HCT116 (cell line): ENCODE measurements around the gene SPEN. TPM values are rescaled to one million over a fixed set of nuclear protein-coding genes. Genes with fewer than 3 reads are reported as not detected.

ENCODE experiments used
- ATAC-seq: fragments of 200-7000 bp; cut with Tn5 transposase; 2 replicates; pipeline ENCODE4 v1.9.1; 2020; ENCODE audit warnings: mild to moderate bottlenecking, moderate library complexity
- BruUV-seq: library from RNA; stranded (reverse); fragments of 400-500 nt; replicated peaks from 2 replicates; lab custom pipeline; 2021; lab: Mats Ljungman, UMichigan
- CTCF ChIA-PET: fragments of 300-600 bp; sonication (Branson Sonifier 250); formaldehyde crosslinking; loops from one replicate; lab custom pipeline; 2021; ENCODE audit warnings: antibody characterized with exemption; lab: Charles Lee
- POLR2A ChIA-PET: fragments of 300-600, 350-600 bp; sonication (Branson Sonifier 250); formaldehyde crosslinking; loops from one replicate; lab custom pipeline; 2021; ENCODE audit warnings: antibody characterized with exemption; lab: Charles Lee
- RAD21 ChIA-PET, 2 experiments: fragments of 300-600 bp; sonication (Branson Sonifier 250); formaldehyde crosslinking; loops; one replicate each; lab custom pipeline; 2023; ENCODE audit warnings: low total read pairs in 2 of 2; ENCODE audit not compliant: uncharacterized antibody in 2 of 2, unreplicated experiment in 2 of 2, low non-redundant PET in 1 of 2; lab: Charles Lee
- DNase-seq: peaks from one replicate; pipeline ENCODE4 v3.0.0-alpha.2; 2010; ENCODE audit warnings: low read depth, low spot score
- H2AFZ ChIP-seq: fragments of 200-600 bp; shearing (Covaris generic), sonication (generic); 2 replicates; pipeline ENCODE4 v1.6.1; 2017; ENCODE audit warnings: low read depth, mixed run types, mixed read lengths, antibody characterized with exemption, low read length; ENCODE audit not compliant: poor library complexity, severe bottlenecking
- H3K27ac ChIP-seq: 2 replicates; pipeline ENCODE4 v1.5.1; 2012; ENCODE audit warnings: low read depth, low read length
- H3K27me3 ChIP-seq: fragments of 200-600 bp; sonication (generic); 2 replicates; pipeline ENCODE4 v1.6.1; 2016; ENCODE audit warnings: mixed run types, low read length, mixed read lengths; ENCODE audit not compliant: insufficient read depth
- H3K36me3 ChIP-seq, 2 experiments: fragments of 200-500 bp in 1 of 2; fragments of 200-600 bp in 1 of 2; sonication (Bioruptor generic) in 1 of 2; sonication (generic) in 1 of 2; 2 replicates each; pipeline versions ENCODE4 v1.5.1 to v1.6.1; 2014 to 2016; ENCODE audit warnings: low read length in 2 of 2, inconsistent platforms in 1 of 2, mixed read lengths in 1 of 2, mixed run types in 1 of 2; ENCODE audit not compliant: insufficient read depth in 2 of 2, control insufficient read depth in 1 of 2
- H3K4me1 ChIP-seq, 2 experiments: fragments of 200-600 bp in 1 of 2; sonication (generic) in 1 of 2; 2 replicates each; pipeline versions ENCODE4 v1.5.1 to v1.6.1; 2012 to 2017; ENCODE audit warnings: low read length in 2 of 2, inconsistent platforms in 1 of 2, mild to moderate bottlenecking in 1 of 2, mixed read lengths in 1 of 2, mixed run types in 1 of 2, moderate library complexity in 1 of 2; ENCODE audit not compliant: insufficient read depth in 2 of 2, control insufficient read depth in 1 of 2
- H3K4me2 ChIP-seq: fragments of 200-600 bp; sonication (generic); 2 replicates; pipeline ENCODE4 v1.6.1; 2017; ENCODE audit warnings: mixed run types, low read length, mixed read lengths
- H3K4me3 ChIP-seq, 2 experiments: fragments of 200-600 bp in 1 of 2; sonication (generic) in 1 of 2; replicated peaks in 1 of 2; 2 replicates each; pipeline ENCODE4 v1.5.1; 2011 to 2016; ENCODE audit warnings: low read length in 2 of 2, control low read depth in 1 of 2, low read depth in 1 of 2, mild to moderate bottlenecking in 1 of 2, mixed read lengths in 1 of 2, mixed run types in 1 of 2
- H3K79me2 ChIP-seq: fragments of 200-600 bp; sonication (generic); 2 replicates; pipeline ENCODE4 v1.6.1; 2017; ENCODE audit warnings: mild to moderate bottlenecking, mixed run types, low read length, moderate library complexity, mixed read lengths; ENCODE audit not compliant: insufficient read depth
- H3K9ac ChIP-seq: fragments of 200-600 bp; sonication (generic); 2 replicates; pipeline ENCODE4 v1.6.1; 2016; ENCODE audit warnings: low read length, mixed read lengths
- H3K9me2 ChIP-seq: fragments of 200-600 bp; sonication (generic), shearing (Covaris generic); 2 replicates; pipeline ENCODE4 v1.6.1; 2017; ENCODE audit warnings: mixed run types, mild to moderate bottlenecking, moderate library complexity; ENCODE audit not compliant: insufficient read depth
- H3K9me3 ChIP-seq, 2 experiments: fragments of 200-500 bp in 1 of 2; fragments of 200-600 bp in 1 of 2; sonication (Bioruptor generic) in 1 of 2; sonication (generic) in 1 of 2; 2 replicates each; pipeline ENCODE4 v1.6.1; 2014 to 2017; ENCODE audit warnings: low read length in 2 of 2, mixed read lengths in 2 of 2, inconsistent platforms in 1 of 2, low read depth in 1 of 2, mild to moderate bottlenecking in 1 of 2, mixed run types in 1 of 2, moderate library complexity in 1 of 2; ENCODE audit not compliant: control insufficient read depth in 1 of 2, insufficient read depth in 1 of 2
- H4K20me1 ChIP-seq: fragments of 200-600 bp; sonication (generic), shearing (Covaris generic); 2 replicates; pipeline ENCODE4 v1.6.1; 2017; ENCODE audit warnings: mixed run types, mild to moderate bottlenecking, moderate library complexity; ENCODE audit not compliant: insufficient read depth
- CBX3 ChIP-seq: IDR thresholded peaks from 2 replicates; pipeline ENCODE4 v1.6.1; 2012; ENCODE audit warnings: low read depth
- CEBPB ChIP-seq: IDR thresholded peaks from 2 replicates; pipeline ENCODE4 v1.6.1; 2012; ENCODE audit warnings: low read depth
- CTCF ChIP-seq, 3 experiments: fragments of 200-600 bp in 1 of 3; sonication (generic) in 1 of 3; IDR thresholded peaks in 2 of 3; conservative IDR thresholded peaks in 1 of 3; 2 replicates each; pipeline ENCODE4 v1.5.1; 2012 to 2017; ENCODE audit warnings: low read depth in 2 of 3, low read length in 2 of 3, antibody characterized with exemption in 1 of 3, borderline replicate concordance in 1 of 3, control low read depth in 1 of 3, mild to moderate bottlenecking in 1 of 3, mixed read lengths in 1 of 3, mixed run types in 1 of 3, moderate library complexity in 1 of 3; ENCODE audit not compliant: insufficient read depth in 1 of 3
- EGR1 ChIP-seq: IDR thresholded peaks from 2 replicates; pipeline ENCODE4 v1.6.1; 2012; ENCODE audit warnings: low read depth
- FOSL1 ChIP-seq: IDR thresholded peaks from 2 replicates; pipeline ENCODE4 v1.6.1; 2012; ENCODE audit warnings: low read depth
- JUND ChIP-seq: IDR thresholded peaks from 2 replicates; pipeline ENCODE4 v1.6.1; 2012
- POLR2AphosphoS5 ChIP-seq: IDR thresholded peaks from 2 replicates; pipeline ENCODE4 v1.6.1; 2011; ENCODE audit warnings: mild to moderate bottlenecking, low read depth, low read length, moderate library complexity
- RAD21 ChIP-seq: IDR thresholded peaks from 2 replicates; pipeline ENCODE4 v1.6.1; 2012; ENCODE audit warnings: low read depth, mild to moderate bottlenecking
- SP1 ChIP-seq: IDR thresholded peaks from 2 replicates; pipeline ENCODE4 v1.6.1; 2012; ENCODE audit warnings: low read depth
- SRF ChIP-seq: IDR thresholded peaks from 2 replicates; pipeline ENCODE4 v1.6.1; 2012; ENCODE audit warnings: low read depth
- TCF7L2 ChIP-seq: IDR thresholded peaks from 2 replicates; pipeline ENCODE4 v1.7.0; 2011; ENCODE audit warnings: borderline replicate concordance, inconsistent platforms; ENCODE audit not compliant: insufficient read depth, insufficient read length; ENCODE audit errors: extremely low read depth
- YY1 ChIP-seq: IDR thresholded peaks from 2 replicates; pipeline ENCODE4 v1.6.1; 2011; ENCODE audit warnings: low read length, low read depth, moderate library complexity, mild to moderate bottlenecking; ENCODE audit not compliant: insufficient replicate concordance; ENCODE audit errors: extremely low read depth
- ZFX ChIP-seq: fragments of 450-650 bp; IDR thresholded peaks from 2 replicates; pipeline ENCODE4 v1.6.1; 2017
- intact Hi-C: fragments of 100-400 bp; cut with micrococcal nuclease; formaldehyde crosslinking; loops from 2 replicates; pipeline ENCODE4 v1.10.0; 2022
- total RNA-seq: library from RNA; stranded (reverse); gene quantifications from one replicate; pipeline ENCODE4 v1.2.1, GENCODE V29; 2021; ENCODE audit not compliant: unreplicated experiment
- TF ChIP-seq, protein P1 (sequence below): IDR thresholded peaks from 2 replicates; pipeline ENCODE4 v1.6.1; 2011; ENCODE audit warnings: mild to moderate bottlenecking, low read length, moderate library complexity; ENCODE audit not compliant: insufficient replicate concordance; ENCODE audit errors: extremely low read depth
- TF ChIP-seq, protein P2 (sequence below): IDR thresholded peaks from 2 replicates; pipeline ENCODE4 v1.6.1; 2012
- TF ChIP-seq, protein P3 (sequence below): IDR thresholded peaks from 2 replicates; pipeline ENCODE4 v1.6.1; 2012

Gene SPEN
- total RNA-seq, 1 experiment from 2014 or later: 58.6 TPM

DNA sequence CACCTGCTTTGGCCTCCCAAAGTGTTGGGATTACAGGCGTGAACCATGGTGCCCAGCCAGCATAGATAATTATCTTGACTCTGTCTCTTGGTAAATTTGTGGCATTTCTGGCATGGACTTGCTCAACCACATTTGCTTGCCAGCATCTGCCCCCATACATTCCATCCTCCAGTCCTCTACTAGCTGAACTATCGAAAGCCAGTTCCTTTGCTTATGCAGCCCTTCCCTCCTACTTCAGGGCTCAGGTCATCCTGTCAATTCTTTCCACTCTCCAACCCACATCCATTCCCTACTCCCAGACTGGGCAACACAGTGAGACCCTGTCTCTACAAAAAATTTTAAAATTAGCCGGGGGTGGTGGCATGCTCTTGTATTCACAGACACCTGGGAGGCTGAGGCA is 27.0 kb upstream of the SPEN start (continued):
- TF ChIP-seq, protein P1, sequence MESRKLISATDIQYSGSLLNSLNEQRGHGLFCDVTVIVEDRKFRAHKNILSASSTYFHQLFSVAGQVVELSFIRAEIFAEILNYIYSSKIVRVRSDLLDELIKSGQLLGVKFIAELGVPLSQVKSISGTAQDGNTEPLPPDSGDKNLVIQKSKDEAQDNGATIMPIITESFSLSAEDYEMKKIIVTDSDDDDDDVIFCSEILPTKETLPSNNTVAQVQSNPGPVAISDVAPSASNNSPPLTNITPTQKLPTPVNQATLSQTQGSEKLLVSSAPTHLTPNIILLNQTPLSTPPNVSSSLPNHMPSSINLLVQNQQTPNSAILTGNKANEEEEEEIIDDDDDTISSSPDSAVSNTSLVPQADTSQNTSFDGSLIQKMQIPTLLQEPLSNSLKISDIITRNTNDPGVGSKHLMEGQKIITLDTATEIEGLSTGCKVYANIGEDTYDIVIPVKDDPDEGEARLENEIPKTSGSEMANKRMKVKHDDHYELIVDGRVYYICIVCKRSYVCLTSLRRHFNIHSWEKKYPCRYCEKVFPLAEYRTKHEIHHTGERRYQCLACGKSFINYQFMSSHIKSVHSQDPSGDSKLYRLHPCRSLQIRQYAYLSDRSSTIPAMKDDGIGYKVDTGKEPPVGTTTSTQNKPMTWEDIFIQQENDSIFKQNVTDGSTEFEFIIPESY: no peak
- no peak for TF ChIP-seq CEBPB
- TF ChIP-seq, all 23 proteins: peak for 0

- Histone ChIP-seq H3K4me3 (no peak overlapping the region), H3K9ac (no peak overlapping the region), H3K9me2 (no peaks in the 10 kb centered on the region), H3K36me3 (no peaks in the 10 kb centered on the region), H3K27ac (no peak overlapping the region), H3K79me2 (no peaks in the 10 kb centered on the region), H3K9me3 (no peaks in the 10 kb centered on the region), H2AFZ (no peak overlapping the region), H3K4me2 (no peak overlapping the region), H3K27me3 (no peaks in the 10 kb centered on the region), H4K20me1 (no peaks in the 10 kb centered on the region), H3K4me1 (peaks cover 0 to 7% of the 10 kb centered on the region in 2 experiments; a peak in 2 of 4 replicates)
- intact Hi-C loops: no loop called here
- TF ChIP-seq, protein P2, sequence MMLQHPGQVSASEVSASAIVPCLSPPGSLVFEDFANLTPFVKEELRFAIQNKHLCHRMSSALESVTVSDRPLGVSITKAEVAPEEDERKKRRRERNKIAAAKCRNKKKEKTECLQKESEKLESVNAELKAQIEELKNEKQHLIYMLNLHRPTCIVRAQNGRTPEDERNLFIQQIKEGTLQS: no peak
- TF ChIP-seq JUND (no peak), FOSL1 (no peak), SRF (no peak), CBX3 (no peak), RAD21 (no peak), CTCF (IDR thresholded peaks at IDR 0.05 in 2 of 3, conservative IDR thresholded peaks at IDR 0.05 in 1 of 3; ENCODE audit: borderline replicate concordance in 1 of 3, insufficient read depth in 1 of 3, low read depth in 2 of 3, low read length in 2 of 3) (no peak), ZFX (no peak), POLR2AphosphoS5 (no peak), EGR1 (no peak), SP1 (no peak), YY1 (no peak), TCF7L2 (no peak), CEBPB (no peak)
- TF ChIP-seq, protein P1: no peak
- TF ChIP-seq, protein P3, sequence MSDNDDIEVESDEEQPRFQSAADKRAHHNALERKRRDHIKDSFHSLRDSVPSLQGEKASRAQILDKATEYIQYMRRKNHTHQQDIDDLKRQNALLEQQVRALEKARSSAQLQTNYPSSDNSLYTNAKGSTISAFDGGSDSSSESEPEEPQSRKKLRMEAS: no peak
- BruUV-seq: no TSS peak
- DNase-seq: no peak
- POLR2A ChIA-PET: no interaction called here
- RAD21 ChIA-PET: interaction anchor here in 1 of 2 experiments (0.7 kb wide), 1 partner anchor 163 kb away, joined by 3 read pairs; no protein-coding TSS in a partner anchor
- CTCF ChIA-PET: interaction anchor here (1.3 kb wide), 1 partner anchor 10 kb away, joined by 7 read pairs; no protein-coding TSS in a partner anchor
- ATAC-seq: no peak
Observed at GRCh38 chr1:15825800-15826199, 21.7 kb upstream of the SPEN start.
